Measurements from ENCODE around the gene HORMAD2.

The HORMAD2 gene

GRCh38 chr22:30038219-30038618 is 42.0 kb upstream of the HORMAD2 start:
- DNase-seq (ENCODE audit: low read depth): peak; percentile 94
- no peak for TF ChIP-seq CTCF (conservative IDR thresholded peaks at IDR 0.05; ENCODE audit: low read depth, low read length)
- no peak overlapping the region for H3K4me3 ChIP-seq (ENCODE audit: low read depth, low read length)

- no peak for TF ChIP-seq CTCF (conservative IDR thresholded peaks at IDR 0.05; ENCODE audit: low read depth, low read length)
- DNase-seq (ENCODE audit: low read depth): no peak
These were observed 39.6 kb upstream of the HORMAD2 start for GRCh38 chr22:30040499-30041260.

GRCh38 chr22:30041475-30041874 is 38.8 kb upstream of the HORMAD2 start:
- H3K4me3 ChIP-seq (ENCODE audit: low read depth, low read length): no peak overlapping the region
- TF ChIP-seq CTCF (conservative IDR thresholded peaks at IDR 0.05; ENCODE audit: low read depth, low read length): no peak
- DNase-seq (ENCODE audit: low read depth): no peak

More at GRCh38 chr22:30040499-30041260, 39.6 kb upstream of the HORMAD2 start:
- H3K4me3 ChIP-seq (ENCODE audit: low read depth, low read length): no peak overlapping the region

- TF ChIP-seq CTCF (conservative IDR thresholded peaks at IDR 0.05; ENCODE audit: low read depth, low read length): no peak
- no peak for DNase-seq (ENCODE audit: low read depth)
These were observed 38.4 kb upstream of the HORMAD2 start for GRCh38 chr22:30041881-30042280.

GRCh38 chr22:30043161-30043560 is 37.1 kb upstream of the HORMAD2 start:
- TF ChIP-seq CTCF (conservative IDR thresholded peaks at IDR 0.05; ENCODE audit: low read depth, low read length): no peak
- no peak for DNase-seq (ENCODE audit: low read depth)
- H3K4me3 ChIP-seq (ENCODE audit: low read depth, low read length): no peak overlapping the region

More at GRCh38 chr22:30041881-30042280, 38.4 kb upstream of the HORMAD2 start:
- H3K4me3 ChIP-seq (ENCODE audit: low read depth, low read length): no peak overlapping the region

- peak; percentile 96 for DNase-seq (ENCODE audit: low read depth)
- no peak overlapping the region for H3K4me3 ChIP-seq (ENCODE audit: low read depth, low read length)
- no peak for TF ChIP-seq CTCF (conservative IDR thresholded peaks at IDR 0.05; ENCODE audit: low read depth, low read length)
These were observed 35.9 kb upstream of the HORMAD2 start for GRCh38 chr22:30044369-30044768.
